Central memory CD8-positive, alpha-beta T cell (primary cell): ENCODE results near the gene RPP30.

Source experiments
- ATAC-seq: fragments of 150-1000 bp; cut with Tn5 transposase; replicated peaks from 2 replicates; pipeline ENCODE4 v1.10.0; 2022; ENCODE audit warnings: mild to moderate bottlenecking, moderate FRiP score, moderate number of reproducible peaks; ENCODE audit not compliant: poor library complexity, severe bottlenecking; ENCODE audit errors: extremely low read depth
- DNase-seq, 2 donors: peaks; one replicate each; pipeline ENCODE4 v3.0.0; 2021; ENCODE audit warnings: low spot score in 2 of 2
- H3K27ac Mint-ChIP-seq: one replicate; pipeline ENCODE4 v1.8.0; 2022; ENCODE audit warnings: low read depth, mild to moderate bottlenecking, moderate library complexity, mixed read lengths
- H3K27me3 Mint-ChIP-seq: one replicate; pipeline ENCODE4 v1.8.0; 2022; ENCODE audit warnings: mixed read lengths
- H3K36me3 Mint-ChIP-seq: one replicate; pipeline ENCODE4 v1.8.0; 2022; ENCODE audit warnings: mild to moderate bottlenecking, moderate library complexity, mixed read lengths; ENCODE audit not compliant: insufficient read depth
- H3K4me1 Mint-ChIP-seq: one replicate; pipeline ENCODE4 v1.8.0; 2022; ENCODE audit warnings: mixed read lengths
- H3K4me3 Mint-ChIP-seq: one replicate; pipeline ENCODE4 v1.8.0; 2022; ENCODE audit warnings: mild to moderate bottlenecking, moderate library complexity, mixed read lengths
- H3K9me3 Mint-ChIP-seq: one replicate; pipeline ENCODE4 v1.8.0; 2022; ENCODE audit warnings: mixed read lengths

The RPP30 gene

DNA sequence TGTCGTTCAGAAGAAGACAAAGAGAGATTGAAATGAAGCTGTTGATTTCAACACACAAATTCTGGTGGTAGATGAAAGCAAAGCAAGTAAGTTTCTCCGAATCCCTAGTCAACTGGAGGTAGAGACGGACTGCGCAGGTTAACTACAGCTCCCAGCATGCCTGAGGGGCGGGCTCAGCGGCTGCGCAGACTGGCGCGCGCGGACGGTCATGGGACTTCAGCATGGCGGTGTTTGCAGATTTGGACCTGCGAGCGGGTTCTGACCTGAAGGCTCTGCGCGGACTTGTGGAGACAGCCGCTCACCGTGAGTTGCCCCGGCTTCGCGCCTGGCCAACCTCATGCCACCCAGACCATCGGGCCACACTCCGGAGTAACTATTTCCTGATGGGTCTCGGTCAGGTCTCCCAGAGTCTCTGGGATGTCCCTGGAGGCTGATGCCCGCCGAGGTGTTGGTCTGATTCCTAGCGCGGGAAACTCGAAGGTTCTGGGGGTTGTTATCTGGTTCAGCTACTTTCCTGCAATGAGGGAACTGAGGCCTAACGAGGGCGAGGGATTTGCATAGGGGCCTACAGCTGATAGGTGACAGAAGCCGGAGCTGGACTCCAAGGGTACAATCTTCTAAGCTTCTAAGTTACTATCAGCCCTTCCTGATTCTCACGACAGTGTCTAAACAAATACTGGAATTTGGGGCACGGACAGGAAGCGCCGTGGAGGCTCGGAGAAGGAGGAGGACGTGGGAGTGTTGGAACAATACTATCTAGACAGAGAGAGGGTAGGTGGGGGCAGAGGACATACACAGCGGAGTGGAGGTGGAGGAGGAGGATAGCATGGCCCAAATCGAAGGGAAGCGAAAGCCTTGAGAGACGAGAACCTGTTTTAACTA lies at the start of gene RPP30:
Gene RPP30 (plus strand): TSS at position 209 of the 882 bp plus-strand sequence. CDS start 13 bp downstream, at position 222.
- Mint-ChIP-seq H3K27me3 (peaks cover 35% of the 10 kb centered on the region), H3K36me3 (peaks cover 6% of the 10 kb centered on the region), H3K9me3 (no peaks in the 10 kb centered on the region), H3K27ac (peak within 1 kb of the TSS; percentile 86), H3K4me3 (peak within 1 kb of the TSS; percentile 87), H3K4me1 (peaks cover 23% of the 10 kb centered on the region)
- ATAC-seq (peak; percentile 98), DNase-seq (peak; percentile 61)

DNA sequence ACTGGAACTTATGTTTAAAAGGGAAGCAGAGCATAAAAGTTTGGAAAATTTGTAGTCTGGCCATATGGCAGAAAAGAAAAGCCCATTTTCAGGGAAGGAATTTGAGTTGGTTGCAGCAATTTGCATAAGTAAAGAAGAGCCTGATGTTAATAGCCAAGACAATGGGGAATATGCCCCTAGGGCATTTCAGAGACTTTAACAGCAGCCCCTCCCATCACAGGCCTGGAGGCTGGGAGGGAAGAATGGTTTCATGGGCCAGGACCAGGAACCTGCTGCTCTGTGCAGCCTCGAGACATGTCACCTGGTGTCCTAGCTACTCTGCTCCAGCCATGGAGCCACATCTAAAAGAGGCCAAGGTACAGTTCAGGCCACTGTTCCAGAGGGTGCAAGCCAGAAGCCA lies 49.3 kb upstream of the RPP30 start:
- DNase-seq (no peak), ATAC-seq (no peak)
- Mint-ChIP-seq H3K4me1 (no peaks in the 10 kb centered on the region), H3K27ac (no peak overlapping the region), H3K9me3 (peaks cover 10% of the 10 kb centered on the region), H3K4me3 (no peak overlapping the region), H3K27me3 (peaks cover 78% of the 10 kb centered on the region), H3K36me3 (peaks cover 2% of the 10 kb centered on the region)

DNA sequence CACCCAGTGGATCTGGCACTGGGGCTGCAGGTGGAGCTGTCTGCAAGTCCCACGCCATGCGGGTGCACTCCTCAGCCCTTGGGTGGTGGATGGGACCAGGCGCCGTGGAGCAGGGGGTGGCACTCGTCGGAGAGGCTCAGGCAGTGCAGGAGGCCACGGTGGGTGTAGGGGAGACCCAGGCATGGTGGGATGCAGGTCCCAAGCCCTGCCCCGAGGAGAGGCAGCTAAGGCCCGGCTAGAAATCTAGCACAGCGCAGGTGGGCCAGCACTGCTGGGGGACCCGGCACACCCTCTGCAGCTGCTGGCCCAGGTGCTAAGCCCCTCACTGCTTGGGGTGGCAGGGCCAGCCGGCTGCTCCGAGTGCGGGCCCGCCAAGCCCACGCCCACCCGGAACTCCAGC lies 39.7 kb upstream of the RPP30 start:
- peaks cover 2% of the 10 kb centered on the region for H3K36me3 Mint-ChIP-seq
- ATAC-seq (no peak), DNase-seq (no peak)
- no peak overlapping the region for H3K27ac Mint-ChIP-seq
- no peaks in the 10 kb centered on the region for H3K4me1 Mint-ChIP-seq
- H3K4me3 Mint-ChIP-seq = no peak overlapping the region
- H3K27me3 Mint-ChIP-seq = peaks cover 17% of the 10 kb centered on the region
- H3K9me3 Mint-ChIP-seq = no peaks in the 10 kb centered on the region

DNA sequence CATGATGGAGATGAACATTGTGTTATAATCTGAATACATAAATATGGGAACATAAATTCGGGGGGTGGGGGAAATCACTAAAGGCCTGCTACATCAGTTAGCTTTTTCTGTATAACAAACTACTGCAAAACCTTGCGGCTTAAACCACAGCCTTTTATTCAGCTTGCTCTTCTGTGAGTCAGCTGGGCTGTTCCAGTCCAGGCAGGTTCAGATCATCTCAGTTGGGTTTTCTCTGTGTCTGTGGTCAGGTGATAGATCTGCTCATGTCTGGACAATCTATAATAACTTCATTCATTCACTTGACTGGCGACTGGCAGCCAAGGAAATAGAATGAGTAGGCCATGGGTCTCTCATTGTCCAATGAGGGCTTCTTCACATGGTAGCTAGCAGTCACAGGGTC lies 37.4 kb upstream of the RPP30 start:
- ATAC-seq (no peak), DNase-seq (no peak)
- Mint-ChIP-seq H3K27me3 (peaks cover 26% of the 10 kb centered on the region), H3K9me3 (no peaks in the 10 kb centered on the region), H3K4me1 (no peaks in the 10 kb centered on the region), H3K36me3 (no peaks in the 10 kb centered on the region), H3K4me3 (no peak overlapping the region), H3K27ac (no peak overlapping the region)

DNA sequence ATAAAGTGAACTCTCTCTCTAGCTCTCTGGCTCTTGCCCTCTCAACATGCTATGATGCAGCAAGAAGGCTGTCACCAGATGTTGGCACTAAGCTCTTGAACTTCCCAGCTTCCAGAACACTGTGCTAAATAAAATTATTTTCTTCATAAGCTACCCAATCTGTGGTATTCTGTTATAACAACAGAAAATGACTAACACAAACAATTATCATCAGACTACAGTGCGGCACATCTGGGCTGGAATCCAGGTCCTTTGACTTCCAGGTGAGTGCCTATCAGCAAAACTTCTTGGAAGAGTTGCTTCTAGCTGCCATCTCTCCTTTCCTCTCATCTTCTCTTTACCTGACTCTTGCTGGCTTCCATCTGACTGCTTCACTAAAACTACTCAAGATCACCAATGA lies 34.3 kb upstream of the RPP30 start:
- DNase-seq (no peak), ATAC-seq (no peak)
- peaks cover 26% of the 10 kb centered on the region for H3K27me3 Mint-ChIP-seq
- no peak overlapping the region for H3K27ac Mint-ChIP-seq
- no peak overlapping the region for H3K4me3 Mint-ChIP-seq
- no peaks in the 10 kb centered on the region for H3K4me1 Mint-ChIP-seq
- no peaks in the 10 kb centered on the region for H3K9me3 Mint-ChIP-seq
- H3K36me3 Mint-ChIP-seq = no peaks in the 10 kb centered on the region

DNA sequence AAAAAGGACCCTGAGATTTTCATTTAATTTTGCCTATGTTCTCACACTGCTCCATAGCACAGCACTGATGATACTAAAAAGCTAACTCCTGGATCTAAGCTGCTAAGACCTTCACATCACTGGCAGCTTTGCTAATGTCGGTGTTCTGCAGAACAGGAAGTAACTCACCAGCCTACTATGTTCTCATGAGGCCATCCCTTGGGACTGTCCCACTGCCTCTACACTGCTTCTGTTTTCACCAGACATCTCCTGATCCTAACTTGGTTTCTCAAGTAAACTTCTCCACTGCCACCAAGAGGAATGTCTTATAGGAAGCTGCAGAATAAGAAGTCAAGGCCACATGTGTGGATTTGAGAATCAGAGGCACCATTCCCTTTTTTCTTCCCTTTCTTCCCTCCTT lies 29.0 kb upstream of the RPP30 start:
- Mint-ChIP-seq H3K9me3 (no peaks in the 10 kb centered on the region), H3K36me3 (no peaks in the 10 kb centered on the region), H3K27me3 (peaks cover 38% of the 10 kb centered on the region), H3K27ac (no peak overlapping the region), H3K4me1 (no peaks in the 10 kb centered on the region), H3K4me3 (no peak overlapping the region)
- no peak for ATAC-seq
- no peak for DNase-seq

DNA sequence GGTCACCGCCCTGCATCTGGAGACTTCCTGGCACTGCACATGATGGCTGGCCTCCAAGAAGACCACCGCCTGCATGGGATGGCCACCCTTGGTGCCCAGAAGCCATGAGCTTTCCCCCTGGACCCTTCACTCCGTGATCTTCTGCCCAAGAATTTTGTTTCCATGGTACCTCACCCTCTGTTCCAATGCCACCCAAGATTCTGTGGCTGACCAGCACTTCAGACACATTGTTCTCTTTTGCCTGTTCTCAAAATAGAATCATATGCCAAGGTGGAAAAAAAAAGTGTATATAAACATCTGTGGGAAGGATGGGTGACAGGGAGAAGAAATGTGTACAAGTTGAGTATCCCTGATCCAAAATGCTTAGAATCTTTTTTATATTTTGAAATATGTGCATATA lies 26.0 kb upstream of the RPP30 start:
- Mint-ChIP-seq H3K27me3 (peaks cover 43% of the 10 kb centered on the region), H3K9me3 (peaks cover 7% of the 10 kb centered on the region), H3K4me3 (no peak overlapping the region), H3K36me3 (no peaks in the 10 kb centered on the region), H3K4me1 (no peaks in the 10 kb centered on the region), H3K27ac (no peak overlapping the region)
- DNase-seq = no peak
- no peak for ATAC-seq

DNA sequence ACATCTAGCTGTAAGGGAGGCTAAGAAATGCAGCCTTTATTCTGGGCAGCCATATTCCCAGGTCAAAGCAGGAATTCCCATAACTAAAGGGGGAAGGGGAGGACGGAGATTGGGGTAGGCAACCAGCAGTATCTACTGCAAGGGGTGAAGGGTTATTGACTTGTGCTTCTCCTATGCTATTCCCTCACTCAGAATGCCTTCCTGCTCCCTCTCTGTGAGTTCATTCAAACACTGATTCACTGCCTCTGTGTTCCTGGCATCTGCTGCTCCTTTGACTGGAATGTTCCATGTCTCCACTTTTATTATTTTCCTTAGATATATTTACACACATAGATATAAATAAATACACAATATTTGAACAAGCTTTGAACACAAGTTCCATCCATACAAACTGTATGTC lies 25.0 kb upstream of the RPP30 start:
- H3K4me1 Mint-ChIP-seq = no peaks in the 10 kb centered on the region
- no peak overlapping the region for H3K4me3 Mint-ChIP-seq
- ATAC-seq (no peak), DNase-seq (no peak)
- no peak overlapping the region for H3K27ac Mint-ChIP-seq
- no peaks in the 10 kb centered on the region for H3K36me3 Mint-ChIP-seq
- peaks cover 53% of the 10 kb centered on the region for H3K27me3 Mint-ChIP-seq
- peaks cover 11% of the 10 kb centered on the region for H3K9me3 Mint-ChIP-seq

DNA sequence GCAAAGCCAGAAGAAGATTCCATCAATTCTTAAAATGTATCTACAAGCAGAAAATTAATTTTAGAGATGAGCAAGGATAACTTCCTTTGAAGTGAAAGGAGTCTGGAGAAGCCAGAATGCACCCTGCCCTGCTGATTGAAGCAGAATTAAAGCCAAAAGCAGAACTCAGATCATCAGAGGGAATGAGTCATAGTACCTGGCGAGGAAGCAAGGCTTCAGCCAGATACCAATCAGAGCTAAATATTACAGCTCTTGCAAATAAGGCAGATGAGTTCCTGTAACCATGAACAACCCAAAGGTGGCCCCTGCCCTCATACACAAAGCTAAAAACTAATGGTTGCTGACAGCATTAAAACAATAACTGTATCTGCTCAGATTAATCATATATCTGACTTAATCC lies 24.3 kb upstream of the RPP30 start:
- H3K36me3 Mint-ChIP-seq = no peaks in the 10 kb centered on the region
- H3K4me1 Mint-ChIP-seq = no peaks in the 10 kb centered on the region
- no peak overlapping the region for H3K27ac Mint-ChIP-seq
- ATAC-seq (no peak), DNase-seq (no peak)
- peaks cover 60% of the 10 kb centered on the region for H3K27me3 Mint-ChIP-seq
- H3K9me3 Mint-ChIP-seq = peaks cover 11% of the 10 kb centered on the region
- no peak overlapping the region for H3K4me3 Mint-ChIP-seq

DNA sequence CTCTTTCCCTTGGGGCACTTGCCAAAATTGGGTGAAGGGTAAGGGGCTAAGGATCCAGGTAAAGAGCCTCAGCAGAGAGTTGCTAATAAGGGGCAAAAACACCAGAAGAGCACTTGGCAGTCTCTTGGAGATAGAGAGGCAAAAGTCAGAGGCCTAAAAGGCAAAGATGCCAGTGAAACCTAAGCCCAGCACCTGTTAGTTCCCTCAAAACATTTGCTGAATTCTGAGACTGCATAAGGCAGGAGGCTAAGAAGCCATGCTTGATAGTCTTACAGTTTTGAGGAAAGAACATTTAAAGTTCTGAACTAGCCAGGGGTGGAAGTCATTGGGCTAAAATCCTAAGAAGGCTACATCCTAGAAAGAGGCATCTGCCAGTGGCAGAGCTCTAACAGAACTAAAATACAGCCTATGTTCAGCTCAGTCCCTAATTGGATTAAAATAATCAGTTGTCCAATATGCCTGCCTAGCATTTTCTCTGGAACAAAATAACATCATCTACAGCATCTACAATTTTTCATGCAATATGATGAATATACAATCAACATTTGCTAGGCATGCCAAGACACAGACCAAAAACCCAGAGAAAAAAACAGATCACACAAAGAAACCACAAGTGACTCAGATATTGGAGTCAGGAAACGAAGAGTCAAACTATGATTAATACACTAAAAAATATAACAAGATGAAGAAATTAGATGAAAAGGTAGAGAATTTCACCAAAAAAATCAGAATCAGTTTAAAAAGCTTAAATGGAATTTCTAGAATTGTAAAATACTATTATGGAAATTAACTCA lies 21.6 kb upstream of the RPP30 start:
- DNase-seq = no peak
- H3K27ac Mint-ChIP-seq = no peak overlapping the region
- no peaks in the 10 kb centered on the region for H3K4me1 Mint-ChIP-seq
- peaks cover 11% of the 10 kb centered on the region for H3K9me3 Mint-ChIP-seq
- peaks cover 66% of the 10 kb centered on the region for H3K27me3 Mint-ChIP-seq
- H3K4me3 Mint-ChIP-seq = no peak overlapping the region
- ATAC-seq = no peak
- peaks cover under 1% of the 10 kb centered on the region for H3K36me3 Mint-ChIP-seq

DNA sequence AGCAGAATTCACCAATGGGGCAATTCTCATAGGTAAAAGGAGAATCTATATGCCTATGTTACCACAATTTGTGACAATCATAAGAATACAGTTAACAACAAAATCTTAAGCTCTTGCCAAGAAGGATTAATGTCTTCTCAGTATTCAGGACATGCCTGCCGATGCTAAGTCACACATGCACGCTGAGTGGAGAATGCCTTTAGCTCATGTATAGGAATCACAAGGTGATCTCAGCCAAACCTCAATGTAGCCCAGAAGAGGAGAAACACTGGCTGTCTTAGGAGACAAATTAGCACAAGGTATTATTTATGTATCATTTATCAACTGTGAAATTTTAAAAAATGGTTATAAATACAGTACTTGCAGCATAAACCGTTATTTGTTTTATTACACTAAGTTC lies 16.6 kb upstream of the RPP30 start:
- Mint-ChIP-seq H3K4me1 (peaks cover 10% of the 10 kb centered on the region), H3K36me3 (peaks cover 9% of the 10 kb centered on the region), H3K27ac (no peak overlapping the region), H3K9me3 (peaks cover 11% of the 10 kb centered on the region), H3K4me3 (no peak overlapping the region), H3K27me3 (peaks cover 86% of the 10 kb centered on the region)
- ATAC-seq (no peak), DNase-seq (no peak)

DNA sequence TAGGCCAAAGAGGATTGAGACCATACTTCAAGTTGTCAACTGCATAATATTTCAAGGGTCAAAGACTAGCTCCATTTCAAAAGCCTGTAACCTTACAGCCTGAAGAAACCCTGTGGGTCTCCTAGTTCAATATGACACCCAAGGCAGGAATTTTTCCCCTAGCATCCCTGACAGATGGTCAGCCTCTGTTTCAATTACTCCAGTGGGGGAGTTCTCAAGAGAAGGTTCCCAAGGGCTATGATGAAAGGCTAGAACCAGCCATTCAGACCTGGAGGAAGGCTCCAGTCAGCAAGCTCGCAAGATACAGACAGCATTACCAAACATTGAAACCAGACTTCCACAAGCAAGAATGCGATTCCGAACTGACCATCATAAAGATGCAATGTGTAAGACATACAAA lies 15.5 kb upstream of the RPP30 start:
- no peak for DNase-seq
- H3K36me3 Mint-ChIP-seq = peaks cover 9% of the 10 kb centered on the region
- H3K27me3 Mint-ChIP-seq = peaks cover 86% of the 10 kb centered on the region
- no peak for ATAC-seq
- H3K4me3 Mint-ChIP-seq = peak overlapping the region; percentile 82
- no peak overlapping the region for H3K27ac Mint-ChIP-seq
- no peaks in the 10 kb centered on the region for H3K9me3 Mint-ChIP-seq
- H3K4me1 Mint-ChIP-seq = peaks cover 10% of the 10 kb centered on the region
